HepG2 (cell line): ENCODE measurements around the gene AGBL2. TPM values are rescaled to one million over a fixed set of nuclear protein-coding genes. Genes with fewer than 3 reads are reported as not detected.

ENCODE experiments used
- ATAC-seq: fragments of 200-7000 bp; cut with Tn5 transposase; 3 replicates; pipeline ENCODE4 v1.9.1; 2020; ENCODE audit warnings: mild to moderate bottlenecking, moderate library complexity
- BruUV-seq: library from RNA; stranded (reverse); fragments of 400-500 nt; replicated peaks from 2 replicates; lab custom pipeline; 2021; lab: Mats Ljungman, UMichigan
- CTCF ChIA-PET: fragments of 300-600 bp; formaldehyde crosslinking; extraction: SDS; loops from one replicate; lab custom pipeline; 2021; ENCODE audit warnings: low total read pairs, inconsistent platforms, low intra/inter-chr PET ratio; lab: Yijun Ruan, JAX
- POLR2A ChIA-PET: fragments of 350-600 bp; sonication (Branson Sonifier 250); formaldehyde crosslinking; loops from one replicate; lab custom pipeline; 2020; ENCODE audit warnings: antibody characterized with exemption, inconsistent platforms; lab: Yijun Ruan, JAX
- DNase-seq: peaks from one replicate; pipeline ENCODE4 v3.0.0-alpha.2; 2015; ENCODE audit warnings: low spot score
- FAIRE-seq: peaks from 3 replicates; lab custom pipeline; 2011; peaks lifted over from hg19 to GRCh38; lab: Jason Lieb, UNC
- H2AFZ ChIP-seq: one replicate; pipeline ENCODE4 v1.6.1; 2011; ENCODE audit warnings: low read length, inconsistent platforms
- H3K27ac ChIP-seq: fragments of 300-600 bp; 3 replicates; pipeline ENCODE4 v1.8.0; 2011; ENCODE audit warnings: mixed run types, mild to moderate bottlenecking, mixed read lengths, low read length, inconsistent platforms; ENCODE audit not compliant: insufficient read depth; ENCODE audit errors: extremely low read length
- H3K27me3 ChIP-seq, 2 experiments: fragments of 200-600 bp in 1 of 2; 2 replicates in 1 of 2; 3 replicates in 1 of 2; pipeline versions ENCODE4 v1.6.0 to v1.8.0; 2011; ENCODE audit warnings: low read length in 2 of 2, mild to moderate bottlenecking in 2 of 2, moderate library complexity in 2 of 2, inconsistent platforms in 1 of 2; ENCODE audit not compliant: insufficient read depth in 2 of 2, control insufficient read depth in 1 of 2
- H3K36me3 ChIP-seq, 2 experiments: fragments of 200-600 bp in 1 of 2; replicated peaks in 1 of 2; 2 replicates in 1 of 2; 3 replicates in 1 of 2; pipeline versions ENCODE4 v1.5.1 to v1.8.0; 2011; ENCODE audit warnings: low read length in 2 of 2, inconsistent platforms in 1 of 2; ENCODE audit not compliant: insufficient read depth in 2 of 2, control insufficient read depth in 1 of 2
- H3K4me1 ChIP-seq: 2 replicates; pipeline ENCODE4 v1.5.1; 2012; ENCODE audit warnings: low read length, inconsistent platforms; ENCODE audit not compliant: insufficient read depth
- H3K4me2 ChIP-seq: 2 replicates; pipeline ENCODE4 v1.6.0; 2011; ENCODE audit warnings: low read depth, low read length, inconsistent platforms
- H3K4me3 ChIP-seq, 3 experiments: fragments of 200-600 bp in 1 of 3; sonication (generic), shearing (Covaris generic) in 1 of 3; replicated peaks in 1 of 3; 2 replicates each; pipeline ENCODE4 v1.5.1; 2011 to 2016; ENCODE audit warnings: low read length in 3 of 3, inconsistent platforms in 2 of 3, low read depth in 2 of 3, mild to moderate bottlenecking in 2 of 3, control low read depth in 1 of 3, mixed read lengths in 1 of 3; ENCODE audit not compliant: insufficient read depth in 1 of 3
- H3K79me2 ChIP-seq: one replicate; pipeline ENCODE4 v1.6.1; 2011; ENCODE audit warnings: low read length, inconsistent platforms; ENCODE audit not compliant: insufficient read depth
- H3K9ac ChIP-seq: 2 replicates; pipeline ENCODE4 v1.6.0; 2011; ENCODE audit warnings: mild to moderate bottlenecking, low read depth, low read length, inconsistent platforms; ENCODE audit not compliant: insufficient read depth
- H3K9me3 ChIP-seq: 2 replicates; pipeline ENCODE4 v1.5.1; 2012; ENCODE audit warnings: mild to moderate bottlenecking, low read length
- H4K20me1 ChIP-seq: 2 replicates; pipeline ENCODE4 v1.6.0; 2011; ENCODE audit warnings: inconsistent platforms, mild to moderate bottlenecking, low read length, moderate library complexity; ENCODE audit not compliant: insufficient read depth
- AHDC1 ChIP-seq: sonication (generic); formaldehyde crosslinking; IDR thresholded peaks from 2 replicates; pipeline ENCODE4 v1.5.1; 2020; ENCODE audit warnings: mild to moderate bottlenecking, missing genetic modification reagents, borderline replicate concordance
- EED ChIP-seq: sonication (generic); formaldehyde crosslinking; IDR thresholded peaks from 2 replicates; pipeline ENCODE4 v1.5.0; 2020; ENCODE audit warnings: mild to moderate bottlenecking, missing genetic modification reagents
- FOXM1 ChIP-seq: sonication (generic); formaldehyde crosslinking; IDR thresholded peaks from 2 replicates; pipeline ENCODE4 v1.5.0; 2020; ENCODE audit warnings: missing genetic modification reagents
- HDAC2 ChIP-seq: sonication (generic); formaldehyde crosslinking; IDR thresholded peaks from 2 replicates; pipeline ENCODE4 v1.4.0; 2020; ENCODE audit warnings: missing genetic modification reagents
- MBD4 ChIP-seq: IDR thresholded peaks from 2 replicates; pipeline ENCODE4 v1.6.1; 2012; ENCODE audit warnings: low read length, inconsistent platforms, borderline replicate concordance
- NR1H2 ChIP-seq: sonication (generic); formaldehyde crosslinking; IDR thresholded peaks from 2 replicates; pipeline ENCODE4 v1.8.1; 2022; ENCODE audit warnings: low read depth, missing genetic modification reagents, borderline replicate concordance
- POLR2A ChIP-seq, 2 experiments: IDR thresholded peaks; 2 replicates each; pipeline ENCODE4 v1.6.1; 2011; ENCODE audit warnings: low read depth in 2 of 2, low read length in 2 of 2, mild to moderate bottlenecking in 1 of 2, moderate library complexity in 1 of 2; ENCODE audit not compliant: insufficient read depth in 1 of 2
- POLR2G ChIP-seq: fragments of 200-400 bp; formaldehyde crosslinking; IDR thresholded peaks from 2 replicates; pipeline ENCODE4 v1.6.1; 2018; ENCODE audit warnings: mild to moderate bottlenecking, low read depth, low read length, moderate library complexity
- RAD21 ChIP-seq: fragments of 450-650 bp; formaldehyde crosslinking; IDR thresholded peaks from 2 replicates; pipeline ENCODE4 v1.5.0; 2020; ENCODE audit warnings: mild to moderate bottlenecking
- REPIN1 ChIP-seq: sonication (generic); formaldehyde crosslinking; IDR thresholded peaks from 2 replicates; pipeline ENCODE4 v1.8.0; 2022; ENCODE audit warnings: missing genetic modification reagents, low read depth, mild to moderate bottlenecking, borderline replicate concordance
- RFX5 ChIP-seq: IDR thresholded peaks from 2 replicates; pipeline ENCODE4 v1.6.1; 2011; ENCODE audit warnings: low read depth, low read length, improper control_type of control experiment
- RFXANK ChIP-seq: IDR thresholded peaks from 2 replicates; pipeline ENCODE4 v1.6.1; 2016
- SP4 ChIP-seq: sonication (generic); formaldehyde crosslinking; IDR thresholded peaks from 2 replicates; pipeline ENCODE4 v1.8.1; 2023; ENCODE audit warnings: mild to moderate bottlenecking, missing genetic modification reagents
- TFAP4 ChIP-seq: sonication (generic); IDR thresholded peaks from 2 replicates; pipeline ENCODE4 v1.6.1; 2016; ENCODE audit warnings: low read depth, borderline replicate concordance
- ZBTB25 ChIP-seq: IDR thresholded peaks from 2 replicates; pipeline ENCODE4 v1.6.1; 2018; ENCODE audit warnings: missing genetic modification reagents
- ZGPAT ChIP-seq: IDR thresholded peaks from 2 replicates; pipeline ENCODE4 v1.6.1; 2016; ENCODE audit warnings: mild to moderate bottlenecking
- ZNF160 ChIP-seq: sonication (generic); formaldehyde crosslinking; IDR thresholded peaks from 2 replicates; pipeline ENCODE4 v1.8.0; 2022; ENCODE audit warnings: mild to moderate bottlenecking, inconsistent platforms, missing genetic modification reagents
- ZNF343 ChIP-seq: sonication (generic); formaldehyde crosslinking; IDR thresholded peaks from 2 replicates; pipeline ENCODE4 v1.4.0; 2020; ENCODE audit warnings: mild to moderate bottlenecking, missing genetic modification reagents
- ZNF383 ChIP-seq: sonication (generic); formaldehyde crosslinking; IDR thresholded peaks from 2 replicates; pipeline ENCODE4 v1.4.0; 2020; ENCODE audit warnings: missing genetic modification reagents, mild to moderate bottlenecking, borderline replicate concordance
- WGBS: methylation state at CpG from one replicate; pipeline ENCODE4 v1.1.6; 2017; ENCODE audit warnings: low lambda C conversion rate; 5-methylcytosine and 5-hydroxymethylcytosine counted together
- in situ Hi-C: cut with HindIII; loops from 2 replicates; pipeline ENCODE4 v1.10.0; 2017; ENCODE audit warnings: low pct_unique_long_range_greater_than_20kb; ENCODE audit not compliant: extremely low pct_ligation_motif_present
- intact Hi-C: fragments of 100-400 bp; cut with micrococcal nuclease; formaldehyde crosslinking; loops from one replicate; pipeline ENCODE4 v1.10.0; 2022; ENCODE audit not compliant: unreplicated experiment
- polyA plus RNA-seq, 8 experiments: library from polyadenylated mRNA; depleted of rRNA in 3 of 8; stranded (reverse) in 7 of 8; unstranded in 1 of 8; fragments of >200 nt; fragmentation: Illumina TruSeq in 4 of 8; extraction: Trizol in 4 of 8; gene quantifications; 2 replicates each; pipeline versions ENCODE4 v1.2.1 to v1.2.3, GENCODE V29; 2011 to 2016; ENCODE audit warnings: low read depth in 4 of 8, missing spikeins in 1 of 8, mixed read lengths in 1 of 8; ENCODE audit not compliant: insufficient read depth in 1 of 8
- total RNA-seq, 5 experiments: library from RNA; depleted of rRNA; stranded (reverse); fragments of >200 nt; fragmentation: Illumina TruSeq; extraction: Trizol; gene quantifications; 2 replicates each; pipeline ENCODE4 v1.2.3, GENCODE V29; 2016; ENCODE audit warnings: low read depth in 1 of 5

AGBL2 gene
- total and polyA plus RNA-seq, 2 of the 13 experiments (the other 11 are each of a cell fraction or from before 2014, with no cell fraction given) = 1.6 to 5.7 TPM

- Histone ChIP-seq H3K27me3 (no peaks in the 10 kb centered on the region), H3K27ac (no peak overlapping the region), H3K4me3 (no peak overlapping the region), H3K36me3 (peaks cover 8 to 47% of the 10 kb centered on the region in 2 experiments), H3K4me1 (peaks cover 37% of the 10 kb centered on the region), H3K79me2 (no peaks in the 10 kb centered on the region), H4K20me1 (peaks cover 2% of the 10 kb centered on the region; the same call in 1 of the 2 replicates), H3K9ac (no peak overlapping the region), H3K9me3 (no peaks in the 10 kb centered on the region), H2AFZ (no peak overlapping the region), H3K4me2 (no peak overlapping the region)
- 98% methylated on average over 12 of the region's 12 CpGs for WGBS
- ChIA-PET POLR2A (no interaction called here), CTCF (no interaction called here)
- FAIRE-seq = no peak
- intact Hi-C loops (no loop called here), in situ Hi-C loops (loop anchor here (10.0 kb wide), 1 partner anchor 76 kb away; the partner anchor contains the start of gene MTCH2)
- DNase-seq = no peak
- ATAC-seq = no peak
- BruUV-seq = no TSS peak
- TF ChIP-seq FOXM1 (CRISPR knock-in tag) (no peak), POLR2A (IDR thresholded peaks at IDR 0.05; ENCODE audit: insufficient read depth in 1 of 2, low read depth in 2 of 2, low read length in 2 of 2) (no peak), ZGPAT (CRISPR knock-in tag) (no peak), MBD4 (no peak), AHDC1 (no peak), EED (CRISPR knock-in tag) (no peak), RFXANK (CRISPR knock-in tag) (no peak), RFX5 (no peak), TFAP4 (no peak), NR1H2 (CRISPR knock-in tag) (no peak), REPIN1 (no peak), RAD21 (no peak), SP4 (CRISPR knock-in tag) (no peak), HDAC2 (CRISPR knock-in tag) (no peak), ZNF343 (CRISPR knock-in tag) (no peak), ZBTB25 (CRISPR knock-in tag) (no peak), POLR2G (no peak), ZNF160 (CRISPR knock-in tag) (no peak), ZNF383 (CRISPR knock-in tag) (no peak)
These were observed 5.5 kb upstream of the AGBL2 start for GRCh38 chr11:47720651-47721050.
